ENCODE measurements around the gene FAM227A.
"Not testable (repeated sequence)": the region's sequence is repeated elsewhere in the genome, so short reads cannot be mapped to it uniquely, and the experiment has no call there.

The FAM227A gene

DNA sequence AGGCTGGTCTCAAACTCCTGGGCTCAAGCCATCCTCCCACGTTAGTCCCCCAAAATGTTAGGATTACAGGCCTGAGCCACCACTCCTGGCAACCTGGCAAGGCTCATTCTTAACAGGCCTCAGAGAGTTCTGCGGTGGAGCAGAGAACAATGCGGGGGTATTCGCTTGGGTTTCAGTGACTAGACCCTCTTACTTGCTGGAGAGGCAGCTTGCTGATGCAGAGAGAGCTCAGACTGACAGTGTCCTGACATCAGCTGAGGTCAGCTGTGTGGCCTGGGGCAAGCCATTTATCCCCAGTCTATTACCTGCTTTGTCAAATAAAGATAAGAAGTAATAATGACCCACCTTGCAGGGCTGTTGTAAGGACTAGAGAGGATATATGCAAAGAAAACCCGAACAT is 46.0 kb downstream of the FAM227A start:
- no peak for DNase-seq

DNA sequence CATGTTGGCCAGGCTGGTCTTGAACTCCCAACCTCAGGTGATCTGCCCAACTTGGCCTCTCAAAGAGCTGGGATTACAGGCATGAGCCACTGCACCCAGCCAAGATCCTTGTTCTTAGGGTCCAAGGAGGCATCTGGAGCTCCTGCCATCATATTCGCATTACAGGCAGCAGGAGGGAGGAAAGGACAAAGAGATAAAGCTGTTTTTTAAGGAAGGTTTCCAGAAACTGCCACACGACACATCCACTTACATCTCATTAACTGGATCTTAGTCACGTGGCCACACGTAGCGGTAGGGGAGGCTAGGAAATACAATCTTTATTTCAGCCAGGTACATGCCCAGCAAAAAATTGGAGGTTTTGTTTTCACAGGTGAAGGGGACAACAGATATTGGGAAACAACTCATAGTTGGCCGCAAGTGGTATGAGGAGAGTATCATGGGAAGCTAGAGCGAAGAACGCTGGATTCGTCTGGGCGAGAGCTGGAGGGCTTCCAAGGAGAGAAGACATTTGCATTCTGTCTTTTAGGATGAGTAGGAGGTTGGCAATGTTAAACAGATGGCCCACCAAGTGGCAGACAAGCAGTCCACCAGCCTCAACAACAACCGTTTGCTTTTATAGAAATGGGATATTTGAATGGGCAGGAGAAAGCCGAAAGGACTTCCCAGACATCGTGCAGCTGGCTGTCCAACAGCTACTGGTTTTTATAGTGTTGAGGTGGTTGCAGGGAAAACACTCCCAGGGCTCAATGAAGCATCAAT is 47.0 kb downstream of the FAM227A start:
- DNase-seq = no peak

DNA sequence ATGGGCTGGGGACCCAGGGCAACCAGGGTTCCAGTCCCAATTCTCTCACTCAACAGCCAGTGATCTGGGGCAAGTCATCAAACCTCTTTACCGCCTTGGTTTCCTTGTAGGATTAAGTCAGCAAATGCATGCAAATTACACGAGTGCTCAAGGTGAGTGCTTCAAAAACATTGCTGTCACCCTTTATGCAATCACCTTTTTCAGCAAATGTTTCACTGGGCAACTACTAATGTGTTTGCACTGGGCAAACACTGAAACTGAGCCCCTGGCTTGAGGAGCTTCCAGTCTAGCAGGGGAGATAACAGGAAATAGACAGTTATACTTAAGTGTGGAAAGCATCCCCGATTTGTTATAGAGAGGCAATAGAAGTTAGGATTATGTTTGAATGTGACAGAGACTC is 48.5 kb downstream of the FAM227A start:
- no peak for DNase-seq

DNA sequence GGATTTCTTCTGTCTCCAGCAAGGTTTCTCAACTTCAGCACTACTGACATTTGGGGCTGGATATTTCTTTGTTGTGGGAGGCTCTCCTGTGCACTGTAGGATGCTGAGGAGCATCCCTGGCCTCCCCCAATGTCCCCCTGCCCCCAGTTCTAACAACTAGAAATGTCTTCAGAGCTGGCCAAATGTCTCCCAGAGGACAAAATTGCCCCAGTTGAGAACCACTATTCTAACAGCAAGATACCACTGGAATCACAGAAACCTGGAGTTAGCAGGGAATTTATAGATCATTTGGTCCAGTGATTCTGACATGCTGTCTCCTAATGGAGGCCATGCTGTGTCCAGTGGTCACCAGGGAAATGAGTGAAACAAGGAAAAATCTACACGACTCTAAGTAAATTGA is 54.0 kb downstream of the FAM227A start:
- DNase-seq = no peak

DNA sequence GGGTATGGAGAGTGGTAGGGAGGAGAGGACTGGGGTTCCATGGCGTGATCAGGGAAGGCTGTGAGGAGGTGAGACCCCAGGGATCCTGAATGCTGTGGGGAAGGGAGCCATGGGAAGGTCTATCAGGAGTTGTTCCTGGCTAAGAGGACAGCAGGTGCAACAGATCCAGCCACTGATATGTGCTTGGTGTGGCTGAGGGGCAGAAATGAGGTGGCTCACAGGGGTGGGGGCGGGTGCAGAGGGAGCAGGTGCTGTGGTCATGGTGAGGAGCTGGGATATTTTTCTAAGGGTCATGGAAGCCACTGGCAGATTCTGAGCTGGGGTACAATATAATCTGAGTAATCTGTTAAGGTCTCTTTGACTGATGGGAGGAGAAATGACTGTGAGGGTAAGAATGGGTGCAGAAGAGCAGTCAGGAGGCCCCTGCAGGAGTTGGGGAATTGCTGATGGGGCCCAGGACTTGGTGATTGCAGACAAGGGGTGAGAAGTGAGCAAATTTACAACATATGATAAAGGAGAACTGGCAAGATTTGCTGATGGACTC is 54.9 kb downstream of the FAM227A start:
- no peak for DNase-seq

DNA sequence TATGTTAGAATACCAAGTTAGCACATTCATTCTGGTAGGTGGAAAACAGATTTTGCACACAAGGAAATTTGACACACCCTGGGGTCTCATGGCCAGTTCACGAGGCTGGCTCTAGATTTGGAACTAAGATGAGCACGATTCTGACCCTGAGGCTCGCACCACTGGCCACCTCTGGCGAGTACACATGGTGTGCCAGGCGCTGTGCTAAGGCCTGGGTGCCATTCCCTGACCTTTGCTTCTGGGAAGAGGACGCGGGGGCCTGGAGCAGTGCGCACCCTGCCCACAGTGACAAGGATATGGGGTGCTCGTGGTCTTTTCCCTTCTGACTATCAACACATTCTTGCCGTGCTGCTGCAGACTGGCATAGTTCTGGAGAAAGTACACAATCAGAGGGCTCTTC is 56.7 kb downstream of the FAM227A start:
- DNase-seq = no peak

- DNase-seq = not testable (repeated sequence)
These were observed 73.3 kb downstream of the FAM227A start for GRCh38 chr22:38582923-38583322.

DNA sequence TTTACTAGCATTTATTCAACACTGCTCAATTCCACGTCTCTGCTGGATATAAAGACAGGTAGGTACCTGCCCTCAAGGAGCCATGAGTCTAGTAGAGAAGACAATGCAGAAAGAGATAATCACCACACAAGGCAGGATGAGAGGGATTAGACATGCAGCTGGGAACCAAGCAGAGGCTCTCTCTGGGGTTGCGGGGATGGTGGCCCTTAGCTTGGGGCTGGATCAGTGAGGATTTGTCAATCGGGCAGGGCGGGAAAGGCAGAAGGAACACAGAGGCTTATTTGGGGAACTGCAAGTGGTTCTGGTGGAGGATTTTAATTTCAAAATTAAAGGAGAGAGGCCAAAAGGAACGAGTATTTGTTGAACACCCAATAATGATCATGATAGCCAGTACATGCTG is 77.7 kb downstream of the FAM227A start:
- DNase-seq = no peak

- DNase-seq = no peak
These were observed 84.1 kb downstream of the FAM227A start for GRCh38 chr22:38572065-38572464.

DNA sequence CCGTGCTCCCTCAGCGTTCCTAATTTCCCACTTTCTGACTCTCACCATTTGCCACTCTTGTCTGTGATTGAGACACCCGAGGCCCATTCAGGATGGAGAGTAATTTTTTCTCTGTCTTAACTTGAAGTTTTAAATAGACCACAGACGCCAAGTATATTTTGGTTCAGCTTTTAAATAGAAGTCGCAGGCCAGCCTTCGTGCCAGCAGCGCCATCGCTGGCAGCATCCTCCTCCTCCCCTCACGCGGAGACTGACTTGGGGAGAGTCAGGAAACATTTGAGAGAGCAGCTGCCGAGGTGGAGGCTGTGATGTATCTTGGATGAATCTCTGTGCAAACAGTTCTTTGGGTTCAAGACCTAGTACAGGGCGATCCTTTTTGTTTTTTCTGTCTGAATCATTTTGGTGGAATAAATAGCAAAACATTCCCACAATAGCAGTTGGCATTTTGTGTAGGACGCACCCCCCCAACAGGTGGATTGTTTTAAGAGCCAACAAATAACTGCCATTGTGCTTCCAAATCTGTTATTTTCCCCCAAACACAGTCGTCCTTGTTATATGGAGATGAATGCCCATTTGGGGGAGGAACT is 85.3 kb downstream of the FAM227A start:
- DNase-seq = no peak

GRCh38 chr22:38569972-38570778 is 86.0 kb downstream of the FAM227A start, which contains the start of gene DMC1:
Gene DMC1 (minus strand): TSS chr22:38570183. CDS start chr22:38568256, 1,927 bp downstream.
- DNase-seq = no peak

GRCh38 chr22:38569181-38569971 is 86.8 kb downstream of the FAM227A start:
- DNase-seq = no peak

DNA sequence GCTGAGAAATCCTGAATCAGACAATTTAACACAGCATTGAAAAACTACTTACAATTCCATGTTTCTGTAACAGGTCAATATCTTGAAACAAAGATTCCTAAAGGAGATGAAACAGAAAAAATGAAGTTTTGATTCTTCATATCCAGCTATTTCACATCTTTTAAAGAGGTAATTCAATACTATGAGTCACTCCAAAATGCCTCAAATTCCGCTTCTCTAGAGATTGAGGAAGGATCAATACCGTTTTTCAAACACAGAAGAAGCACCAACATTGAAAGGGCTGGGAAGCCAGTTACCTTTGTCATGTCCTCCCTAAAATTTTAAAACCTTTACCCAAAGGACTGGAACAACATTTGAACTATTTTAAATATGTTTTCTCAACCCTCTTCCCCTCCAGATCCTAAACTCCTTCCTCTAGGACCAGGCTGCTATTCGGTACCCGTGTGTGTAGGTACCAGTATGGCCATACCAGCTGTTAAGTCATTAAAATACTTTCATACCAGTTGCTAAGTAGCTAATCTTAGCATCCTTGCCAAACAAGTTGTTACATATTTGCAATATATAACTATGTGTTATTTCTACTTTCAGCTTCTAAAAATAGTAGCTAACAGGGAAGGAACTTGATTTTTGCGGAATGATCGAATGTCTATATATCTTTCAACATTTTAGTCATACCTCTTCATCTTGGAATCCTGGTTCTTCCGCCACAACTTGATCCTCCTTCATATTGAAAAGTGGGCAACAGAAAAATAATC is 88.5 kb downstream of the FAM227A start:
- DNase-seq = no peak

- DNase-seq = no peak
These were observed 89.3 kb downstream of the FAM227A start for GRCh38 chr22:38566726-38567504.

DNA sequence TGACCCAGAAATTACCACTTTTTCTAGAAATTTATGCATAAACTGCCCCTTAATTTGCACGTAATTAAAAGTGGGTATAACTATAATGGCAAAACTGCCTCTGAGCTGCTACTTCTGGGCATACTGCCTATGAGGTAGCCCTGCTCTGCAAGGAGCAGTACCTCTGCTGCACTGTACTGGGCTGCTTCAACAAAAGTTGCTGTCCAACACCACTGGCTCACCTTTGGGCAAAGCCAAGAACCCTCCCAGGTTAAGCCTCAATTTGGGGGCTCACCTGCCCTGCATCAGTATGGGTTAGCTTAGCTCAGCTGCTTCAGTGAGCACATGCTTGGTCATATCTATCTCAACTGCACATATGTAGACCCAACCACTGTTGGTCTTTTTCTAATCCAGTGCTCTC is 90.8 kb downstream of the FAM227A start:
- no peak for DNase-seq

DNA sequence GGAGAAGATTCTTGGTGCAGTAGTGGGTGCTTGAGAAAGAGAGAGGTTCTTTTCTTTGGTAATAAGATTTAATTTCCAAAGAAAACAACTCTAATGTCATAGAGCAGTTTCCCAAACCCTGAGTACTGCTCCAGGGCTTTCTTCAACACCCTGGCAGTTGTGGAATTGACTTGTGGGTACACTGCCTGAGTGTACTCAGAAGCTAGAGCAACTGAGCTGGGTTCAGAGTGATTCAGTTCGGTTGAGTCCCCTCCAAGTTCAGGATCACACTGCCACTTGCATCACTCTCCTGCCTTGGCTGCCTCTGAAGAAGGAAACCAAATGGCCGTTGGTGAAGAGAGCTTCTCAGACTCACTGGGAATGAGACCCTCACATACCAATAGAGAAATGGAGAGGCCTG is 91.5 kb downstream of the FAM227A start:
- DNase-seq = no peak

DNA sequence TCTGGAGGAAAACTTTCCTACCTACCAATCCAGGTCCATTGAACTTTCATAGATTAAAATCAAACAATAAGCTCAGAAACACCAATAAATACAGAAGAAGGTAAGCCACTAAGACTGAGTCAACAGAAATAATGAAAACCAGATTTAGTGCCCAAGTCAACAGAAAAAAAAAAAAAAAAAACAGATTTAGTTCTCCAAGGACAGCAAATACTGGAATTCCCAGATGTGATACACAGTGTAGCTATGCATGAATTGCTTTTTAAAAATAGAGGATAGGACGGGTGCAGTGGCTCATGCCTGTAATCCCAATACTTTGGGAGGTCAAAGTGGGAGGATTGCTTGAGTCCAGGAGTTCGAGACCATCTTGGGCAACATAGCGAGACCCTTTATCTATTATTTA is 101.9 kb downstream of the FAM227A start:
- no peak for DNase-seq

GRCh38 chr22:38549101-38549894 is 106.9 kb downstream of the FAM227A start:
- DNase-seq = no peak

DNA sequence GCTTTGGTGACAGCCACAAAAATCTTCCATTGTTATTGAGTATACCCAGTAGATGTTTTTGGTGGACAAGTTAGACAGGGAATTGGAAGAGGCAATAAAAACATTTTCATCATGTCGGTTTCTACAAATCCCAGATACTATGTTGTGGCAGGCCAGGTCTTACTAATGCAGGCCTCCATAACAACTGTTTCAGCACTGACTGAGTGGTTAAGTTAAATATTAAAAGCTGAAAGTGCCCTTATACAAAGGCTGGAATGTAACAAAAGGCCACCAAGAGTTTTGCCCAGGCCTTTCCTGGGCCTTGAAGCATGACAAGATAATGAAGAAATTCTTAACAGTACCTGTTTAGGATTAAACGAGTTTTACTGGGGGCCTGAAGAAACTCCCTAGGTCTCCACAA is 115.5 kb downstream of the FAM227A start:
- no peak for DNase-seq

- no peak for DNase-seq
These were observed 124.8 kb downstream of the FAM227A start for GRCh38 chr22:38531251-38531938.
